ENCODE results near the gene RPL10A. TPM values are rescaled to one million over a fixed set of nuclear protein-coding genes. Genes with fewer than 3 reads are reported as not detected.

RPL10A gene
- total RNA-seq, 2 experiments from 2014 or later, result 2,144 to 2,205 TPM

DNA sequence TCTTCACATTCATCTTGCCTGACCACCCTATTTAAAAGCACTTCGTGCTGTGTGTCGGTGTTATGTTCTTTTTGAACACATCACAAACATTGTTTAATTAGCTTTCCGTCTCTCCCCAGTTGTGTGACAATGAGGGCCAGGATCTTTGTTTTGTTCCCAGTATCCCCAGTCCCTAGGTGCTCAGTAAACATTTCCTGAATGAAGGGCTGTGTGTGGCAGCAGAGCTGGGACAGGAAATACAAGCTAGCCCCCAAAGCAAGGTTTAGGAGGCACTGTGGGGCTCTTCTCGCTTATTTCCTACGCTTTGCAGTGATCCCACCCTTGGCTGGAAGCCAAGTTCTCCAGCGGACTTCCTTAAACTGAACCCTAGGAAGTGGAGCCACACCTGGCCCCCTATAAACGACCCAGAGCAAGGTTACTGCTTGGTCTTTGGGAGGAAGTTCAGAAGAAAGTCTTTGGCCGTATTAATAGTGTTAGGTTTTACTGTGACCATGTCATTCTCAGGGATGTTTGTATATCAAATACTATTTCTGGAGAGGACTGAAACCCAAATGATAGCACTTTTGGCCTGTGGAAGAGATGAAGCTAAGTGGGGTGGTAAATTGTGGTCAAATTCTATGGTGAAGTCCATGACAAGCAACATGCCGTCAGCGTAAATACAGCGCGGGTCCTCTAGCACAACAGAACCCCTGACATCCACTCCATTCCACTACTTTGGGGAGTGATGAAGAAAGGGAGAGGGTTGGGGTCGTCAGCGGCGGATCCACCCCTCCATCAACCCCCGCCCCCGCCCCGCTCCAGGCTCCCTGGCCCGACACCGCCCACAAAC, 16.6 kb upstream of the RPL10A start:
- intact Hi-C loops (cut with micrococcal nuclease), result loop anchor here (1.0 kb wide), 1 partner anchor 17 kb away; the partner anchor contains the start of gene RPL10A
- CTCF ChIA-PET, result interaction anchor here (0.7 to 8.8 kb wide), 11 partner anchors 15 to 211 kb away, joined by 3 to 219 read pairs (median 4); partner anchors contain the start of genes DEF6, PPARD and RPL10A
- DNase-seq, result no peak
- no peaks in the 10 kb centered on the region for H3K27me3 Mint-ChIP-seq
- H3K4me3 Mint-ChIP-seq, result peak overlapping the region; percentile 80
- no peaks in the 10 kb centered on the region for H3K9me3 Mint-ChIP-seq
- peaks cover 32% of the 10 kb centered on the region for H3K4me1 Mint-ChIP-seq (ENCODE audit: low read depth)
- POLR2A ChIA-PET, result interaction anchor here (0.8 to 2.2 kb wide), 7 partner anchors 16 to 153 kb away, joined by 3 to 8 read pairs (median 4); partner anchors contain the start of genes DEF6 and PPARD
- H3K36me3 Mint-ChIP-seq, result peaks cover 13% of the 10 kb centered on the region
- H3K27ac Mint-ChIP-seq, result no peak overlapping the region

DNA sequence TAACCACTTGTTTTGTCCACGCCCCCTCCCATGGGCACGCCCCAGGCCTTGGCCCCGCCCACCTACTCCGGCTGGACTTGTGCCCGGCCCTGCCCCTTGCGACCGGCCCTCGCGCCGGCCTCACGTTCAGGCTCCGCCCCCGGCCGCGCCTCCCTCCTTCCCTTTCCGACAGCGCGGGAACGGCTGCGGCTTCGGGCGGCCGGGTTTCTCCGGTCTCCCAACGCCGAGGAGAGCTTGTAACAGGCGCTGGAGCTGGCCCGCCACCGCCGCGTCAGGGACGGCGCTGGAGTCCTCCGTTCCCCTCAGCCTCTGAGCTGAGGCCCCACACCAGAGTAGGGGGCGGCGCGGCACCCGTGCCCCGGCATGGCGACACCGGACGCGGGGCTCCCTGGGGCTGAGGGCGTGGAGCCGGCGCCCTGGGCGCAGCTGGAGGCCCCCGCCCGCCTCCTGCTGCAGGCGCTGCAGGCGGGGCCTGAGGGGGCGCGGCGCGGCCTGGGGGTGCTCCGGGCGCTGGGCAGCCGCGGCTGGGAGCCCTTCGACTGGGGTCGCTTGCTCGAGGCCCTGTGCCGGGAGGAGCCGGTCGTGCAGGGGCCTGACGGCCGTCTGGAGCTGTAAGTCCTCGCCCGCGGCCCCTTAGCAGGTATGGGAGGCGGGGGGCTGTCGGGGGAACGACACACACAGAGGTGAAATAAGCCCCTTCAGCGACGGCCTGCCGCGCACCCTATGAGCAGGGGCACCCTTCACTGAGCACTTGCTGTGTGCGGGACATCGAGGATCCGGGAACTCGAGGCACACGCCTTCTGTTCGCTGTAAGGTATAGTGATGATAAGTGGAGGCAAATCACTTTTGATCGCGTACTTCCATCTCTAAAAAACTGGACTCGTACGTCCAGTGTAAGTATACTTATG, 15.8 kb upstream of the RPL10A start, which contains the start of gene FANCE:
TSS of gene FANCE (plus strand) at position 156 of the 908 bp plus-strand sequence. CDS start at position 364, 208 bp downstream.
- no peaks in the 10 kb centered on the region for H3K9me3 Mint-ChIP-seq
- H3K36me3 Mint-ChIP-seq, result peaks cover 15% of the 10 kb centered on the region
- peak; percentile 97 for DNase-seq
- ChIA-PET POLR2A (interaction anchor here (0.8 to 2.2 kb wide), 6 partner anchors 15 to 154 kb away, joined by 3 to 8 read pairs (median 4); partner anchors contain the start of gene PPARD), CTCF (interaction anchor here (1.1 to 8.8 kb wide), 6 partner anchors 15 to 156 kb away, joined by 3 to 219 read pairs (median 62); partner anchors contain the start of genes DEF6, PPARD and RPL10A)
- no peaks in the 10 kb centered on the region for H3K27me3 Mint-ChIP-seq
- intact Hi-C loops (cut with micrococcal nuclease), result loop anchor here (1.0 kb wide), 1 partner anchor 16 kb away; the partner anchor contains the start of gene RPL10A
- H3K27ac Mint-ChIP-seq, result peak within 1 kb of the TSS; percentile 28
- H3K4me3 Mint-ChIP-seq, result peak within 1 kb of the TSS; percentile 80
- peaks cover 32% of the 10 kb centered on the region for H3K4me1 Mint-ChIP-seq (ENCODE audit: low read depth)

DNA sequence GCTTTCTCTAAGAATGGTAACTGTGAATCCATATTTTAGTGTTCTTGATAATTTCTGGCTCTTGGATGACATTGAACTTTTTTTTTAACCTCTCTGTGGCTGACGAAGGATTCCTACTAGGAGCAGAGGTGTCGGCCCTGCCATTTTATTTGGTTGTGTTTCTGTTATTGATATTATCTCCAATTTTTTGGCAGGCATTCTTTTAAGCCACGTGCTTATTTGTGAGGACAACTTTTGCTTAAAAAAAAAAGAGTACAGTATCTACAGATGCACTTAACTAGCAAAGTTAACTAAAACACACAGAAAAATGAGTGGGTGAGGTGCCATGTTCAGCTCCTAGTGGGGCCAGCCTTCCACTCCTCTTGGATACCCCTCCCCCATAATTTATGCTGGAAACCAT, 15.0 kb upstream of the RPL10A start:
- Mint-ChIP-seq H3K36me3 (peaks cover 22% of the 10 kb centered on the region), H3K4me3 (peak overlapping the region; percentile 72), H3K27me3 (no peaks in the 10 kb centered on the region), H3K4me1 (ENCODE audit: low read depth) (peaks cover 32% of the 10 kb centered on the region), H3K27ac (no peak overlapping the region), H3K9me3 (no peaks in the 10 kb centered on the region)
- ChIA-PET POLR2A (interaction anchor here (1.4 to 2.2 kb wide), 3 partner anchors 14 to 111 kb away, joined by 4 to 8 read pairs (median 4); partner anchors contain the start of gene PPARD), CTCF (interaction anchor here (0.7 to 8.8 kb wide), 5 partner anchors 14 to 156 kb away, joined by 3 to 219 read pairs (median 83); partner anchors contain the start of genes DEF6, PPARD and RPL10A)
- intact Hi-C loops (cut with micrococcal nuclease), result no loop called here
- DNase-seq, result no peak

DNA sequence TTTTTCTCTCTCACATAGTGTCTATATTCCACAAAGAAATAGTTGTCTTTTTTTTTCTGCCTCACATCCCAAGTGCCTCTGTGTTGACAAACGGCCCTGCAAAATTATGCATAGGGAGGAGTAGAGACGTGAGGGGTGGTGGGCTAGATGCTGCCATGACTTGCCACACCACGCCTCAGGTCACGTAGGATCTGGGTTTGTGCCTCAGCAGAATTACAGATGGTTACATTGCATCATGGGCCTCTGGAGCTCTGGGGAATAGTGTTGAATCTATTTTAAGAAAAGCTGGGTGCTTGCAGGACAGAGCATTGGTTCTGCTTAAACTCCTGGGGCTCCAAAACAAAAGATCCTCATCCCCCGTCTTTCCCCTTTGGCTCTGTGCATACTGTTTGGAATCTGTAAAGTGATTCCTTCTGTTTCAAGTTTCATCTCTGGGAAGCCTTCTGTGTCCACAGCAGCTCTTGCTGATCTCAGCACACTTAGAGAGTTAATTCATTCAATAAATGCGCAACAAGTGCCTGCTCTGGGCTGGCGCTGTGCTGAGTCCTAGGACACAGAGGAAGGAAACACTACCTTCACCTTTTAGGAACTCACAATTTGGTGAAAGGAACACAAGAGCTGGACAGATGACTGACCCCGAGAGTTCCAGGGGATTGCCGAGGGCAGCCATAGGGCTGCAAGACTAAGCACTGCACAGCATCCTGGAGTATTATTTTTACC, 13.7 kb upstream of the RPL10A start:
- Mint-ChIP-seq H3K27me3 (no peaks in the 10 kb centered on the region), H3K27ac (no peak overlapping the region), H3K9me3 (no peaks in the 10 kb centered on the region), H3K4me1 (ENCODE audit: low read depth) (peaks cover 32% of the 10 kb centered on the region), H3K36me3 (peaks cover 29% of the 10 kb centered on the region), H3K4me3 (no peak overlapping the region)
- intact Hi-C loops (cut with micrococcal nuclease), result no loop called here
- ChIA-PET POLR2A (interaction anchor here (0.6 kb wide), 1 partner anchor 18 kb away, joined by 3 read pairs; no protein-coding TSS in a partner anchor), CTCF (interaction anchor here (0.6 to 8.8 kb wide), 3 partner anchors 13 to 161 kb away, joined by 3 to 219 read pairs (median 4); partner anchors contain the start of gene PPARD)
- no peak for DNase-seq

DNA sequence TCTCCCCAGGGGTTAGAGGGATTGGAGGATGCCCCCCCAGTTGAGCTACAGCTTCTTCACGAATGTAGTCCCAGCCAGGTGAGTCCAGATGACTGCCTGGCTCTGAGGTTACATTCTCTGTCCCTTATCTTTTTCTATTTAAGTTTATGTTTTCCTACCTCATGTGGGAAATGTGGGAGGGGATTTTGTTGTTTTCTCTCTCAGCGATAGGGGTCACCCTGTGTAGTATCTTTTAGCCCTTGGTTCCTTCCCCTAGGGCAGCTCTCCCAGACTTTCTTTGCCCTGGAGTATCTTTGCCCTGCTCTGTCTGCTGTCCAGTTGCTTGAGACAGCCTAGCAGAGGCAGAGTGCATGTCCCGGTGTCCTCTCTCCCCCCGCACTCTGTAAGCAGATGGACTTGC, 10.3 kb upstream of the RPL10A start:
- Mint-ChIP-seq H3K4me1 (ENCODE audit: low read depth) (peaks cover 20% of the 10 kb centered on the region), H3K27me3 (no peaks in the 10 kb centered on the region), H3K36me3 (peaks cover 44% of the 10 kb centered on the region), H3K27ac (no peak overlapping the region), H3K4me3 (no peak overlapping the region), H3K9me3 (no peaks in the 10 kb centered on the region)
- no peak for DNase-seq
- intact Hi-C loops (cut with micrococcal nuclease), result no loop called here
- ChIA-PET POLR2A (interaction anchor here (0.6 to 1.0 kb wide), 2 partner anchors 9 to 10 kb away, joined by 3 read pairs; no protein-coding TSS in a partner anchor), CTCF (interaction anchor here (1.1 to 1.2 kb wide), 2 partner anchors 9 to 10 kb away, joined by 3 to 4 read pairs; partner anchors contain the start of gene RPL10A)

DNA sequence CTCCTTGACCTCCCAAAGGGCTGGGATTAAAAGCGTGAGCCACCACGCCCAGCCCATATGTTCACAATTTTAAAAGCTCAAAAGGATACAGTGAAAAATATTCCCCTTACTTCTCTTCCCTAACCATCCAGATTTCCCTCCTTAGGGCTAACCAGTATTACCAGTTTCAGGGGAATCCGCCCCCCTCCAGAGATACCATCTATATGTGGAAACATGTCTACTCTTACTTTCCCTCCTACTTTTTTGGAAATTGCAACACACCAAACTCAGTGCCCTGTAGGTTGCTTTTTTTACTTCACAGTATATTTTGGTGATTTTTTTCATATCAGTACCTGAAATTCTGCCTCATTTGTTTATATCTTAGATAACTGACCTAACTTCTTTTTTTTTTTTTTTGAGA, 6.9 kb upstream of the RPL10A start:
- Mint-ChIP-seq H3K4me3 (no peak overlapping the region), H3K4me1 (ENCODE audit: low read depth) (no peaks in the 10 kb centered on the region), H3K27ac (no peak overlapping the region), H3K27me3 (no peaks in the 10 kb centered on the region), H3K9me3 (no peaks in the 10 kb centered on the region), H3K36me3 (peaks cover 38% of the 10 kb centered on the region)
- CTCF ChIA-PET, result interaction anchor here (1.0 kb wide), 1 partner anchor 12 kb away, joined by 3 read pairs; no protein-coding TSS in a partner anchor
- intact Hi-C loops (cut with micrococcal nuclease), result no loop called here
- POLR2A ChIA-PET, result interaction anchor here (0.5 kb wide), 1 partner anchor 9 kb away, joined by 5 read pairs; no protein-coding TSS in a partner anchor
- DNase-seq, result no peak

DNA sequence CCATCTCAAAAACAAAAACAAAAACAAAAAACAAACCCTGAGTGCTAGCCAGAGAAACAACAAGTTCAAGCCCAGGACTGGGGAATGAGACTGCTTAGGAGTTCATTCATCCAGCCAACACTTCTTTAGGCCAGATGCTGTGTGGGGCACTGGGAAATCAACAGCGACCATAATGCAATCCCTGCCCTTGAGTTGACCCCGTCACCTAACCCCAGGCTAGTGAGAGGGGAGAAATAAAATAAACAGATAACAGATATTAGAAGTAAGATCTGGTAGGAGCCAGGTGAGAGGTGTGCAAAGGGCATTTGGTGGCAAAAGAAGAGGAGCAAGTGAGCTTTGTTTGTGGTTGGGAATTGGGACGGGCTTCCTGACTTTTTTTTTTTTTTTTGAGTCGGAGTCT, 4.9 kb upstream of the RPL10A start:
- intact Hi-C loops (cut with micrococcal nuclease), result no loop called here
- Mint-ChIP-seq H3K27me3 (no peaks in the 10 kb centered on the region), H3K9me3 (no peaks in the 10 kb centered on the region), H3K36me3 (peaks cover 33% of the 10 kb centered on the region), H3K4me3 (no peak overlapping the region), H3K27ac (no peak overlapping the region), H3K4me1 (ENCODE audit: low read depth) (peaks cover 7% of the 10 kb centered on the region)
- POLR2A ChIA-PET, result no interaction called here
- DNase-seq, result no peak
- CTCF ChIA-PET, result interaction anchor here (0.8 to 10.0 kb wide), 2 partner anchors 12 to 122 kb away, joined by 3 to 83 read pairs; partner anchors contain the start of gene FANCE

DNA sequence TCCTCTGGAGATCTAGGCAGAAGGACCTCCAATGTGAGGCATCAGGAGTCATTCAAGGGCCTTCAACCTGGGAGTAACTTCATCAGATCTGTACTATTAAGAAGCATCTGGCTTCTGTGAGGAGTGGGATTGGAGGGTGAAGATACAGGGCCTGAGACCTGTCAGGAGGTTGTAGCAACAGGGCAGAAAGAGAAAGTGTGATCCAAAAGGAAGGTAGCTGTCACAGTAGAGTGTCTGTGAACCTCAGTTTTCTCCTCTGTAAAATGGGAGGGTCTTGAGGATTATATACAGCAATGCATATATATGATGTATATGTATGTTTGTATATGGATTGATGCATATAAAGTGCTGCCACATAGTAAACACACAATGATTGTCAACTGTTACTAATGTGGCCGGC, 2.6 kb upstream of the RPL10A start:
- Mint-ChIP-seq H3K9me3 (no peaks in the 10 kb centered on the region), H3K27me3 (no peaks in the 10 kb centered on the region), H3K36me3 (peaks cover 43% of the 10 kb centered on the region), H3K4me1 (ENCODE audit: low read depth) (peaks cover 17% of the 10 kb centered on the region), H3K4me3 (no peak overlapping the region), H3K27ac (no peak overlapping the region)
- ChIA-PET CTCF (interaction anchor here (2.5 to 10.0 kb wide), 4 partner anchors 14 to 172 kb away, joined by 14 to 83 read pairs (median 38); partner anchors contain the start of genes DEF6, FANCE and PPARD), POLR2A (no interaction called here)
- intact Hi-C loops (cut with micrococcal nuclease), result no loop called here
- DNase-seq, result no peak

DNA sequence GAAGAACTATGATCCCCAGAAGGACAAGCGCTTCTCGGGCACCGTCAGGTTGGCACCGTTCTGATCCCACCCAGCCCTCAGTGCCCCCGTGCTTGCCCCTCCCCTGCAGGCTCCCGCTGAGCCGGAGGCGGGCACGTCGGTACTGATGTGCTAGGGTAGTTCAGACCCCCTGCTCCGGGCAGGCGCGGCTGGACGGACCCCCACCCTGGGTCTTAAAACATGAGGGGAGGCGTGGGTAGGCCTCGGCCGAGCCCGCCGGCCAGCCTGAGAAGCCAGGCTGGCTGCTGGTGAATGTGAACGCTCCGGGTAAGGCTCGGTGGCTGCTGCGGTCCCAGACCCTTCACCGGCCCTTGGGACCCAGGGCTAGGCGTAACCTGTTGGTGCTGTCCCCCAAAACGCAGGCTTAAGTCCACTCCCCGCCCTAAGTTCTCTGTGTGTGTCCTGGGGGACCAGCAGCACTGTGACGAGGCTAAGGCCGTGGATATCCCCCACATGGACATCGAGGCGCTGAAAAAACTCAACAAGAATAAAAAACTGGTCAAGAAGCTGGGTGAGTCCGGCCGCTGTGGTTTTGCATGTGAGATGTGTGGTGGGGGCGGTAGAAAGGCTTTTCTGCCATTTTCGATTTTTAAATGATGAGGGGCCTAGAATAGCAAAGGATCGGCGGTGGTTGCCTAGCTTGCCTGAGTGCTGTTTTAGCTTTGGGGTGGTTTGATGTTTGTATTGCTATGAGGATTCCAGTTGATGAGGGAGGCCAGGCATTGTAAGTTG, 964 bp downstream of the RPL10A start:
- H3K4me1 Mint-ChIP-seq (ENCODE audit: low read depth), result peaks cover 36% of the 10 kb centered on the region
- H3K4me3 Mint-ChIP-seq, result peak overlapping the region; percentile 95
- intact Hi-C loops (cut with micrococcal nuclease), result loop anchor here (1.0 to 2.0 kb wide), 6 partner anchors 17 to 262 kb away; partner anchors contain the start of genes DEF6, FANCE and PPARD
- CTCF ChIA-PET, result interaction anchor here (1.0 to 10.0 kb wide), 9 partner anchors 9 to 214 kb away, joined by 3 to 83 read pairs (median 7); partner anchors contain the start of genes DEF6, FANCE and PPARD
- no peaks in the 10 kb centered on the region for H3K9me3 Mint-ChIP-seq
- DNase-seq, result no peak
- peaks cover 52% of the 10 kb centered on the region for H3K36me3 Mint-ChIP-seq
- POLR2A ChIA-PET, result interaction anchor here (0.6 to 2.4 kb wide), 8 partner anchors 14 to 171 kb away, joined by 3 to 8 read pairs (median 5); partner anchors contain the start of genes DEF6, FANCE, PPARD and TEAD3
- H3K27ac Mint-ChIP-seq, result peak overlapping the region; percentile 97
- H3K27me3 Mint-ChIP-seq, result no peaks in the 10 kb centered on the region
